AG04450 (cell line): ENCODE results near the gene ZMAT3. TPM values are rescaled to one million over a fixed set of nuclear protein-coding genes. Genes with fewer than 3 reads are reported as not detected.
A peak's percentile ranks its signal among the peaks of the same experiment; 100 is the strongest.

Source experiments
- CTCF ChIA-PET: fragments of 300-600, 350-600 bp; formaldehyde crosslinking; extraction: SDS; loops from one replicate; lab custom pipeline; 2022; ENCODE audit warnings: antibody characterized with exemption, inconsistent platforms; lab: Charles Lee
- POLR2A ChIA-PET: fragments of 350-600 bp; formaldehyde crosslinking; extraction: SDS; loops from one replicate; lab custom pipeline; 2021; ENCODE audit warnings: antibody characterized with exemption, inconsistent platforms; lab: Yijun Ruan, JAX
- DNase-seq: peaks from one replicate; pipeline ENCODE4 v3.0.0-alpha.2; 2011; ENCODE audit warnings: low read depth, low spot score
- H3K27ac ChIP-seq: one replicate; pipeline ENCODE4 v1.5.1; 2012; ENCODE audit warnings: low read depth, low read length, control low read depth
- H3K27me3 ChIP-seq: one replicate; pipeline ENCODE4 v1.6.0; 2012; ENCODE audit warnings: low read length; ENCODE audit not compliant: control insufficient read depth, insufficient read depth
- H3K4me3 ChIP-seq: 2 replicates; pipeline ENCODE4 v1.5.1; 2011; ENCODE audit warnings: mild to moderate bottlenecking, low read depth, low read length, control low read depth
- H3K9me3 ChIP-seq: 2 replicates; pipeline ENCODE4 v1.5.1; 2012; ENCODE audit warnings: low read length; ENCODE audit not compliant: control insufficient read depth, insufficient read depth
- CTCF ChIP-seq: IDR thresholded peaks from 2 replicates; pipeline ENCODE4 v1.5.1; 2011; ENCODE audit warnings: low read depth, low read length, control low read depth, inconsistent platforms
- polyA plus RNA-seq: library from polyadenylated mRNA; depleted of rRNA; stranded (reverse); fragments of >200 nt; gene quantifications from 2 replicates; pipeline ENCODE4 v1.2.3, GENCODE V29; 2011

ZMAT3 gene
- polyA plus RNA-seq, 1 experiment = 51.9 TPM

DNA sequence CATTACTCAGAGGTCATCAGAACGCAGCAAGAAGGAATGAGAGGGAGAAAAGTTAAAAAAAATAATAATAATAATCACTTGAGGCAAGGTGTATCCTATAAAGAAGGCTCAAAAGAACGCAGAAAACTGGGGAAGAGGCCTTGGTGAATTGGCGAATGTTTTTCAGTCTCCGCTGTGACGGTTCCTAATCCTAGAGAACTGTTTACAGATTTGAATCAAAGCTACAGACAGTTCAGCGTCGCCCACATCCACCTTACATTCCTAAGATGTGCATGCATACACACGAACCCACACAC, 634 bp downstream of the ZMAT3 start:
- Histone ChIP-seq H3K27ac (peak overlapping the region; percentile 84), H3K4me3 (peak overlapping the region; percentile 90), H3K27me3 (no peaks in the 10 kb centered on the region), H3K9me3 (no peaks in the 10 kb centered on the region)
- ChIA-PET POLR2A (interaction anchor here (1.2 kb wide), 1 partner anchor 78 kb away, joined by 5 read pairs; the partner anchor contains the start of gene PIK3CA), CTCF (interaction anchor here (0.7 to 3.8 kb wide), 6 partner anchors 32 to 249 kb away, joined by 3 to 51 read pairs (median 14); no protein-coding TSS in a partner anchor)
- DNase-seq = no peak
- no peak for TF ChIP-seq CTCF

DNA sequence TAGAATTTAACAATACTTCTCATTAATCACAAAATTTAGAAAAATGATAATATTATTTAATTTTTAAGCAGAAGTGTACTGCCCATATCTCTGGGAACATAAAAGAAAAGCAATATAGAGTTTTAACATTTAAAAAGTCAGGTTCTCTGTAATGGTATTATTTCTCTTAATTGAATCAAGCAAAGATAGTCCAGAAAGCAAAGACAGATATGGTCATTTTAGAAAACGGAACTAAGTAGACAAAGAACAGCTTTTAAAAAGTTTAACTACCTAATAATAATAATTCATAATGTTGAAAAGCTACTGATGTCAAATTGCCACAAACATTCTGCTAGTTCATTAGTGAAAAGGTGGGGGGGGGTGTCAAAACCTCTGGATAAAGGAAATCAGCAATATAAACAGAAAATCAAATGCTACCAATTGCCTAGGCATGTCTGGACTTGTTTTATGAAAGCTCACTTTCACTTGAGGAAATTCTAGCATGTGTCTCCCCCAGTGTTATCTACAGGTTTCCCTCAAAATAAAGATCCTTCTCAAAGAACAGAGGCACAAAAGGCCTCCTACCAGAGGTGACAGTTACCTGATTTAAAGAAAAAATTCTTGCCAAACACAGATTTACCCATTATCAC, 1.7 kb downstream of the ZMAT3 start:
- CTCF ChIA-PET = interaction anchor here (0.6 to 3.8 kb wide), 13 partner anchors 12 to 284 kb away, joined by 3 to 51 read pairs (median 5); no protein-coding TSS in a partner anchor
- TF ChIP-seq CTCF = no peak
- DNase-seq = no peak
- POLR2A ChIA-PET = interaction anchor here (0.7 kb wide), 2 partner anchors 38 to 277 kb away, joined by 3 to 4 read pairs; no protein-coding TSS in a partner anchor
- Histone ChIP-seq H3K9me3 (no peaks in the 10 kb centered on the region), H3K4me3 (peak overlapping the region; percentile 90), H3K27me3 (no peaks in the 10 kb centered on the region), H3K27ac (no peak overlapping the region)

DNA sequence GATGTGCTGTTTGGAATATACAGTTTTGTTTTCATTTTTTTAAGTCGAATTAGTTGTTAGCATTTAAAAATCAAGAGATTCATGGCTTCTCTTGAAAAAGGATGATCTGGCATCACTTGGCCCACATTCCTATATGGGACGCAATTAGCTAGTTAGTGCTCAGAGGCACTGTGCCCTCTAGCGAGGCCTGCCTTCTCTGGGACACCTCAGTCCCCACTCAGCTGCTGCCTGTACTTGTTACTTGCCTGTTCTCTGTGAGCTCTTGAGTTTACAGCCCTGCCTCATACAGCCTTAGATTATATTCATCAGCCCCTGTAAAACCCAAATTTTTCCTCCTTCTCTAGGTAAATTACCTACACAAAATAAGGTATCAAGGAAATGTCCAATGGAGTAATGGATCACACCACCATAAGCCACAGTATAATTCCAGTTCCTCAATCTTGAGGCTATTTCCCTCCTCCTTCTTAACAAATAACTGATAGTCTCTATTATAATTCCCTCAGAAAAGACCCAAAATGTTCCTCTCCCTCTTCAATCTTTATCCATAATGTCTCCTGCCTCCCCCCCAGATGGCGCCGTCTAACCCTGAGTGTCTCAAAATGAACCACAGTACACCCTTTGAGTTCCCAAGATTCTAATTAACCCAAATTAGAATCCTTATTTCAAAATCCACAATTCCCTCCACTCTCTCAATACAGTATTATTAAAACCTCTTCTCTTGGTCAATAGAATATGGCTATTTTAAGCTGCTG, 2.7 kb downstream of the ZMAT3 start:
- Histone ChIP-seq H3K9me3 (no peaks in the 10 kb centered on the region), H3K27me3 (no peaks in the 10 kb centered on the region), H3K4me3 (peak overlapping the region; percentile 90), H3K27ac (no peak overlapping the region)
- no peak for DNase-seq
- CTCF ChIA-PET = interaction anchor here (0.6 to 3.8 kb wide), 18 partner anchors 13 to 285 kb away, joined by 3 to 51 read pairs (median 4); partner anchors contain the start of genes PIK3CA and ZNF639
- TF ChIP-seq CTCF = peak; percentile 62
- POLR2A ChIA-PET = interaction anchor here (0.7 kb wide), 1 partner anchor 494 kb away, joined by 4 read pairs; the partner anchor contains the start of gene ACTL6A

- POLR2A ChIA-PET = interaction anchor here (0.7 kb wide), 1 partner anchor 685 kb away, joined by 4 read pairs; no protein-coding TSS in a partner anchor
- CTCF ChIA-PET = interaction anchor here (0.8 to 3.8 kb wide), 5 partner anchors 14 to 256 kb away, joined by 5 to 51 read pairs (median 11); partner anchors contain the start of gene ZNF639
- TF ChIP-seq CTCF = no peak
- no peak for DNase-seq
- Histone ChIP-seq H3K27me3 (no peaks in the 10 kb centered on the region), H3K4me3 (no peak overlapping the region), H3K9me3 (no peaks in the 10 kb centered on the region), H3K27ac (no peak overlapping the region)
Observed at GRCh38 chr3:179067839-179068238, 3.8 kb downstream of the ZMAT3 start.
